ENCODE data around the gene EPC2. TPM values are rescaled to one million over a fixed set of nuclear protein-coding genes. Genes with fewer than 3 reads are reported as not detected.

EPC2 gene
- total RNA-seq, 2 experiments from 2014 or later = 12.8 to 26.3 TPM

- Histone ChIP-seq H3K27ac (ENCODE audit: low read depth, low read length, poor library complexity, severe bottlenecking) (no peak overlapping the region), H3K9me3 (ENCODE audit: low read length) (no peaks in the 10 kb centered on the region), H3K4me1 (ENCODE audit: insufficient read depth, low read length, poor library complexity, severe bottlenecking) (no peaks in the 10 kb centered on the region), H3K9me2 (ENCODE audit: insufficient read depth, low read length) (no peaks in the 10 kb centered on the region), H3K4me2 (ENCODE audit: low read length) (no peak overlapping the region), H4K20me1 (ENCODE audit: insufficient read depth, low read length) (no peaks in the 10 kb centered on the region), H3K36me3 (ENCODE audit: insufficient read depth, low read length) (no peaks in the 10 kb centered on the region), H3K4me3 (ENCODE audit: low read depth, low read length, poor library complexity, severe bottlenecking) (no peak overlapping the region), H2AFZ (ENCODE audit: low read length) (no peak overlapping the region), H3K79me2 (ENCODE audit: insufficient read depth, low read depth, low read length) (no peaks in the 10 kb centered on the region)
- ChIA-PET POLR2A (no interaction called here), CTCF (ENCODE audit: unreplicated experiment) (no interaction called here)
- no TSS peak for BruUV-seq (replicated peaks)
- DNase-seq (ENCODE audit: low spot score) = no peak
- intact Hi-C loops (cut with micrococcal nuclease; ENCODE audit: unreplicated experiment) = no loop called here
- TF ChIP-seq, protein P1, sequence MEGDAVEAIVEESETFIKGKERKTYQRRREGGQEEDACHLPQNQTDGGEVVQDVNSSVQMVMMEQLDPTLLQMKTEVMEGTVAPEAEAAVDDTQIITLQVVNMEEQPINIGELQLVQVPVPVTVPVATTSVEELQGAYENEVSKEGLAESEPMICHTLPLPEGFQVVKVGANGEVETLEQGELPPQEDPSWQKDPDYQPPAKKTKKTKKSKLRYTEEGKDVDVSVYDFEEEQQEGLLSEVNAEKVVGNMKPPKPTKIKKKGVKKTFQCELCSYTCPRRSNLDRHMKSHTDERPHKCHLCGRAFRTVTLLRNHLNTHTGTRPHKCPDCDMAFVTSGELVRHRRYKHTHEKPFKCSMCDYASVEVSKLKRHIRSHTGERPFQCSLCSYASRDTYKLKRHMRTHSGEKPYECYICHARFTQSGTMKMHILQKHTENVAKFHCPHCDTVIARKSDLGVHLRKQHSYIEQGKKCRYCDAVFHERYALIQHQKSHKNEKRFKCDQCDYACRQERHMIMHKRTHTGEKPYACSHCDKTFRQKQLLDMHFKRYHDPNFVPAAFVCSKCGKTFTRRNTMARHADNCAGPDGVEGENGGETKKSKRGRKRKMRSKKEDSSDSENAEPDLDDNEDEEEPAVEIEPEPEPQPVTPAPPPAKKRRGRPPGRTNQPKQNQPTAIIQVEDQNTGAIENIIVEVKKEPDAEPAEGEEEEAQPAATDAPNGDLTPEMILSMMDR (conservative IDR thresholded peaks at IDR 0.05; ENCODE audit: low read length) = no peak
- no peak for TF ChIP-seq EZH2phosphoT487 (IDR thresholded peaks at IDR 0.05; ENCODE audit: borderline replicate concordance, low read depth, low read length)
Observed at GRCh38 chr2:148599109-148599991, 45.2 kb upstream of the EPC2 start.

- Histone ChIP-seq H2AFZ (ENCODE audit: low read length) (no peak overlapping the region), H3K4me3 (ENCODE audit: low read depth, low read length, poor library complexity, severe bottlenecking) (no peak overlapping the region), H4K20me1 (ENCODE audit: insufficient read depth, low read length) (no peaks in the 10 kb centered on the region), H3K79me2 (ENCODE audit: insufficient read depth, low read depth, low read length) (no peaks in the 10 kb centered on the region), H3K9me3 (ENCODE audit: low read length) (no peaks in the 10 kb centered on the region), H3K4me2 (ENCODE audit: low read length) (no peak overlapping the region), H3K4me1 (ENCODE audit: insufficient read depth, low read length, poor library complexity, severe bottlenecking) (no peaks in the 10 kb centered on the region), H3K36me3 (ENCODE audit: insufficient read depth, low read length) (no peaks in the 10 kb centered on the region), H3K9me2 (ENCODE audit: insufficient read depth, low read length) (no peaks in the 10 kb centered on the region), H3K27ac (ENCODE audit: low read depth, low read length, poor library complexity, severe bottlenecking) (no peak overlapping the region)
- intact Hi-C loops (cut with micrococcal nuclease; ENCODE audit: unreplicated experiment) = no loop called here
- ChIA-PET CTCF (ENCODE audit: unreplicated experiment) (no interaction called here), POLR2A (interaction anchor here (0.7 kb wide), 1 partner anchor 202 kb away, joined by 3 read pairs; no protein-coding TSS in a partner anchor)
- no peak for DNase-seq (ENCODE audit: low spot score)
- BruUV-seq (replicated peaks) = no TSS peak
- no peak for TF ChIP-seq EZH2phosphoT487 (IDR thresholded peaks at IDR 0.05; ENCODE audit: borderline replicate concordance, low read depth, low read length)
- TF ChIP-seq, protein P1 (conservative IDR thresholded peaks at IDR 0.05; ENCODE audit: low read length) = no peak
Observed at GRCh38 chr2:148602885-148603561, 41.5 kb upstream of the EPC2 start.

DNA sequence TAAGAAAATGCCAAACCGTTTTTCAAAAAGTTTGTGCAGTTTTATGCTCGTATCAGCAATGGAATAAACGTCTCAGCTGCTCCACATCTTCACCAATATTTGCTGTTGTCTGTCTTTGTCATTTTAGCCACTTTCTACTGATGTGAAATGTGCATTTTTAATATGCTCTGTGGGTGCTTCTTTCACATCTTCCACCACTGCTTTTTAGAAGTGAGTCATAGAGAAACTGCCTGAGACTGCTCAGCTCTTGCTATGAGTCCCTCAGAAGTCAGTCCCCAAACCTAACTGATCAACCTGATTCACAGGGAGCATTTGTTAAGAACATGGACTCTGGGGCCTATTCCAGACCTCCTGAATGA lies 41.0 kb upstream of the EPC2 start:
- H4K20me1 ChIP-seq (ENCODE audit: insufficient read depth, low read length) = no peaks in the 10 kb centered on the region
- no peaks in the 10 kb centered on the region for H3K4me1 ChIP-seq (ENCODE audit: insufficient read depth, low read length, poor library complexity, severe bottlenecking)
- no peaks in the 10 kb centered on the region for H3K9me2 ChIP-seq (ENCODE audit: insufficient read depth, low read length)
- H3K4me2 ChIP-seq (ENCODE audit: low read length) = no peak overlapping the region
- H3K79me2 ChIP-seq (ENCODE audit: insufficient read depth, low read depth, low read length) = no peaks in the 10 kb centered on the region
- POLR2A ChIA-PET = interaction anchor here (0.5 to 0.9 kb wide), 2 partner anchors 81 to 274 kb away, joined by 3 to 5 read pairs; no protein-coding TSS in a partner anchor
- CTCF ChIA-PET (ENCODE audit: unreplicated experiment) = no interaction called here
- H3K9me3 ChIP-seq (ENCODE audit: low read length) = no peaks in the 10 kb centered on the region
- intact Hi-C loops (cut with micrococcal nuclease; ENCODE audit: unreplicated experiment) = no loop called here
- H3K36me3 ChIP-seq (ENCODE audit: insufficient read depth, low read length) = no peaks in the 10 kb centered on the region
- no peak for TF ChIP-seq EZH2phosphoT487 (IDR thresholded peaks at IDR 0.05; ENCODE audit: borderline replicate concordance, low read depth, low read length)
- TF ChIP-seq, protein P1 (conservative IDR thresholded peaks at IDR 0.05; ENCODE audit: low read length) = no peak
- no TSS peak for BruUV-seq (replicated peaks)
- no peak overlapping the region for H3K4me3 ChIP-seq (ENCODE audit: low read depth, low read length, poor library complexity, severe bottlenecking)
- H3K27ac ChIP-seq (ENCODE audit: low read depth, low read length, poor library complexity, severe bottlenecking) = no peak overlapping the region
- no peak for DNase-seq (ENCODE audit: low spot score)
- H2AFZ ChIP-seq (ENCODE audit: low read length) = no peak overlapping the region
